ENCODE measurements around the gene POLR2E. TPM values are rescaled to one million over a fixed set of nuclear protein-coding genes. Genes with fewer than 3 reads are reported as not detected.

POLR2E gene
- total RNA-seq, result 100 to 1,000 TPM in 2 of 4 donors, 10 to 100 TPM in 2; 74.3 to 107 (median 96.9) TPM

GRCh38 chr19:1094978-1095701 lies at the start of gene POLR2E:
TSS of gene POLR2E (minus strand) at chr19:1095375. CDS start at chr19:1095315, 60 bp downstream.
- H3K4me1 ChIP-seq, result peaks cover 0 to 50% (median 15%) of the 10 kb centered on the region in 4 donors
- peak within 1 kb of the TSS; percentile 94 to 98 (median 96) for H3K4me3 ChIP-seq
- TF ChIP-seq POLR2A (IDR thresholded peaks at IDR 0.05), result peak; percentile 63 to 82
- TF ChIP-seq CTCF (IDR thresholded peaks at IDR 0.05), result no peak
- H3K27ac ChIP-seq, result peak within 1 kb of the TSS; percentile 78 to 90 (median 82)
- no peaks in the 10 kb centered on the region for H3K27me3 ChIP-seq
- H3K9me3 ChIP-seq, result no peaks in the 10 kb centered on the region
- H3K36me3 ChIP-seq, result peaks cover 0 to 35% (median 0%) of the 10 kb centered on the region in 3 donors
- DNase-seq, result peak; percentile 97 to 99 (median 98)

GRCh38 chr19:1144741-1145140 lies 49.6 kb upstream of the POLR2E start:
- DNase-seq, result no peak
- Histone ChIP-seq H3K36me3 (peaks cover 0 to 68% (median 0%) of the 10 kb centered on the region in 3 donors), H3K4me1 (no peaks in the 10 kb centered on the region), H3K27me3 (no peaks in the 10 kb centered on the region), H3K9me3 (no peaks in the 10 kb centered on the region), H3K27ac (no peak overlapping the region), H3K4me3 (no peak overlapping the region)
- no peak for TF ChIP-seq POLR2A (IDR thresholded peaks at IDR 0.05)
- TF ChIP-seq CTCF (IDR thresholded peaks at IDR 0.05), result no peak

- Histone ChIP-seq H3K4me1 (no peaks in the 10 kb centered on the region), H3K36me3 (peaks cover 0 to 70% (median 0%) of the 10 kb centered on the region in 3 donors), H3K27ac (no peak overlapping the region), H3K4me3 (no peak overlapping the region), H3K9me3 (no peaks in the 10 kb centered on the region), H3K27me3 (no peaks in the 10 kb centered on the region)
- no peak for DNase-seq
- TF ChIP-seq POLR2A (IDR thresholded peaks at IDR 0.05), result no peak
- TF ChIP-seq CTCF (IDR thresholded peaks at IDR 0.05), result no peak
Observed at GRCh38 chr19:1143828-1144399, 48.7 kb upstream of the POLR2E start.

GRCh38 chr19:1141944-1142343 lies 46.8 kb upstream of the POLR2E start:
- H3K36me3 ChIP-seq, result peaks cover 0 to 58% (median 0%) of the 10 kb centered on the region in 3 donors
- no peak for TF ChIP-seq POLR2A (IDR thresholded peaks at IDR 0.05)
- TF ChIP-seq CTCF (IDR thresholded peaks at IDR 0.05), result no peak
- peaks cover 0 to under 1% (median under 1%) of the 10 kb centered on the region in 4 donors for H3K4me1 ChIP-seq
- no peak overlapping the region for H3K27ac ChIP-seq
- H3K9me3 ChIP-seq, result no peaks in the 10 kb centered on the region
- DNase-seq, result no peak
- no peaks in the 10 kb centered on the region for H3K27me3 ChIP-seq
- H3K4me3 ChIP-seq, result no peak overlapping the region

- H3K9me3 ChIP-seq, result no peaks in the 10 kb centered on the region
- H3K27me3 ChIP-seq, result no peaks in the 10 kb centered on the region
- no peak overlapping the region for H3K4me3 ChIP-seq
- TF ChIP-seq POLR2A (IDR thresholded peaks at IDR 0.05) (no peak), CTCF (IDR thresholded peaks at IDR 0.05) (no peak)
- peaks cover 0 to 45% (median 0%) of the 10 kb centered on the region in 3 donors for H3K36me3 ChIP-seq
- H3K4me1 ChIP-seq, result peaks cover 4 to 16% (median 15%) of the 10 kb centered on the region in 4 donors
- H3K27ac ChIP-seq, result no peak overlapping the region
- DNase-seq, result no peak
Observed at GRCh38 chr19:1140272-1141027, 45.3 kb upstream of the POLR2E start.
